Omental fat pad (tissue), 4 donors: ENCODE measurements around the gene TMCC1. TPM values are rescaled to one million over a fixed set of nuclear protein-coding genes. Genes with fewer than 3 reads are reported as not detected.

Source experiments
- ATAC-seq: fragments of 150-250 bp; one replicate; pipeline ENCODE4 v1.9.1; 2016; ENCODE audit warnings: mild to moderate bottlenecking, moderate library complexity; ENCODE audit not compliant: low FRiP score
- DNase-seq: peaks from one replicate; pipeline ENCODE4 v3.0.0-alpha.2; 2019; ENCODE audit warnings: low spot score
- total RNA-seq, 4 donors: library from RNA; depleted of rRNA; stranded (reverse); fragments of >200 nt; gene quantifications; one replicate each; pipeline ENCODE4 v1.1.0, GENCODE V29; 2016
- TF ChIP-seq, protein P1 (sequence below), 3 donors: fragments of 450-650 bp; IDR thresholded peaks; one replicate each; pipeline ENCODE4 v1.5.1; 2016 to 2017; ENCODE audit warnings: antibody characterized with exemption in 3 of 3, mild to moderate bottlenecking in 3 of 3, moderate library complexity in 2 of 3

TMCC1 gene
- total RNA-seq, 4 donors from 2014 or later = 14.6 to 33.5 (median 23.2) TPM

DNA sequence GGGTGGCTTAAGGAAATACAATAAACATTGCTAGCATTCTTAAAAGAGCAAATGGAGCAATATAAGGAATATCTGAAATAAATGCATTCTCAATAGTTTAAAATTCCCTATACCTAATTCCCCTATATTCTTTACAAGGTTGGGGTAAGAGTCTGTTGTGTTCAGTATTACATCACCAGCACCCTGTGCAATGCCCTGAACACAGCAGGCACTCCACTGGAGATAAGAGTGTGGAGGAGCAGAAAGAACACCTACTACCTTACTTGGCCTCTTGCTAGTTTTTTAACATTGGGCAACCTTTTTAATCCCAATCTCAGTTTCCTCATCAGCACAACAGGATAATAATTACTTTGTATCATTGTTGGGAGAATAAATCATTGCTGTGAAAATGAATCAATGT, 146.9 kb downstream of the TMCC1 start:
- TF ChIP-seq, protein P1, sequence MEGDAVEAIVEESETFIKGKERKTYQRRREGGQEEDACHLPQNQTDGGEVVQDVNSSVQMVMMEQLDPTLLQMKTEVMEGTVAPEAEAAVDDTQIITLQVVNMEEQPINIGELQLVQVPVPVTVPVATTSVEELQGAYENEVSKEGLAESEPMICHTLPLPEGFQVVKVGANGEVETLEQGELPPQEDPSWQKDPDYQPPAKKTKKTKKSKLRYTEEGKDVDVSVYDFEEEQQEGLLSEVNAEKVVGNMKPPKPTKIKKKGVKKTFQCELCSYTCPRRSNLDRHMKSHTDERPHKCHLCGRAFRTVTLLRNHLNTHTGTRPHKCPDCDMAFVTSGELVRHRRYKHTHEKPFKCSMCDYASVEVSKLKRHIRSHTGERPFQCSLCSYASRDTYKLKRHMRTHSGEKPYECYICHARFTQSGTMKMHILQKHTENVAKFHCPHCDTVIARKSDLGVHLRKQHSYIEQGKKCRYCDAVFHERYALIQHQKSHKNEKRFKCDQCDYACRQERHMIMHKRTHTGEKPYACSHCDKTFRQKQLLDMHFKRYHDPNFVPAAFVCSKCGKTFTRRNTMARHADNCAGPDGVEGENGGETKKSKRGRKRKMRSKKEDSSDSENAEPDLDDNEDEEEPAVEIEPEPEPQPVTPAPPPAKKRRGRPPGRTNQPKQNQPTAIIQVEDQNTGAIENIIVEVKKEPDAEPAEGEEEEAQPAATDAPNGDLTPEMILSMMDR (IDR thresholded peaks at IDR 0.05) = no peak

DNA sequence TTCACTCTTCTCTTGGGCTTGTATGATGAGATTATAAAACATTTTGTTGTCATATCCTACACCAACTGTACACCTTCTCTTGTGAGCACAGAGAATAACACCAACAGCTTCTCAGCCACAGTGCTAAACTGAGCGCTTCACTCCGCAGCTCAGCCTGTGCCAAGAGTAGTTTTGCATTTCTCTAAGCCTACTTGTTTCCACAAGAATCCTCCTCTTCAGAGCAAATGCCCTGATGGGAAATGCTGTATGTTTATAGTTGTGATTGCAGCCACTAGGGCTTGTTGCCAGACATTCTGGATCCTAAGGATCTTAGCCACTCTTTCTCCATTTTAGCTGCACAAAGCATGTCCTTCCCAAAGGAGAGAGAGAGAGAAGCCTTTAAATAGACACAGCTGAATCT, 148.3 kb downstream of the TMCC1 start:
- ATAC-seq (no peak), DNase-seq (no peak)
- TF ChIP-seq, protein P1 (IDR thresholded peaks at IDR 0.05) = no peak

More for the DNA sequence above, 146.9 kb downstream of the TMCC1 start:
- DNase-seq (no peak), ATAC-seq (no peak)

DNA sequence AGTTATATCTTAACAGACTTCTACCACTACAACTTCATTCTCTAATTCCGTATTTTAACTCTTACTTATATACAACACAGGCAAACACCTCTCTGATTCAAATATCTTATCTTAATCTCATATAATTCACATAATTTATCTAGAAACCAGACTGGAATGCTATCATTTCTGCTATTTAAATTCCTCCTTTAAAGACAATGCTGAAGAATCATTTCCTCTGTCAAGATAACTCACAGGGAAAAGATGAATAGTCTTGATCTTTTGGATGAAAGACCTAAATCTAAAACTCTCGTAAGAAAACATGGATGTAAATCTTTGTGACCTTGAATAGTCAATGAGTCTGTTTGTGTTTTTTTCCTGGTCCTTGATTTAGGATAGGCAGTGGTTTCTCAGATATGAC, 151.7 kb downstream of the TMCC1 start:
- TF ChIP-seq, protein P1 (IDR thresholded peaks at IDR 0.05) = no peak
- no peak for ATAC-seq
- no peak for DNase-seq

DNA sequence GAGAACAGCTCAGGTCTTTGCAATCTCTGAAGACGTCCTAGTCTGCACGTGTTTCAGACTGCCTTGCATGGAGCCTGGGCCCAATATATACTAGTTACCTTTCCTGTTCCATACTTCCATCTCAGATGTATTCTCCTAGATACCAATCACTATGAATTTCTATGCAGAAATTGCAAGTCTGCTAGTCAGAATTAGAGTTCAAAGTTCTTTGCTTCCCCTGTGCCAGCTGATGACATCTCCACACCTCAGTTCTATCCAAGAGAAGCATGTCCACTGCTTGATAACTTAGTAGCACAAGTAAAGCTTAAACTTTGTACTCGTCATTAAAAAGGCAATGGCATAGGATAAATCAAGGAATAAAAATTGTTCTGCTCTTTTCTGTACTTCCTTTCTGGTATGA, 153.4 kb downstream of the TMCC1 start:
- TF ChIP-seq, protein P1 (IDR thresholded peaks at IDR 0.05) = no peak
- no peak for DNase-seq
- ATAC-seq = no peak

DNA sequence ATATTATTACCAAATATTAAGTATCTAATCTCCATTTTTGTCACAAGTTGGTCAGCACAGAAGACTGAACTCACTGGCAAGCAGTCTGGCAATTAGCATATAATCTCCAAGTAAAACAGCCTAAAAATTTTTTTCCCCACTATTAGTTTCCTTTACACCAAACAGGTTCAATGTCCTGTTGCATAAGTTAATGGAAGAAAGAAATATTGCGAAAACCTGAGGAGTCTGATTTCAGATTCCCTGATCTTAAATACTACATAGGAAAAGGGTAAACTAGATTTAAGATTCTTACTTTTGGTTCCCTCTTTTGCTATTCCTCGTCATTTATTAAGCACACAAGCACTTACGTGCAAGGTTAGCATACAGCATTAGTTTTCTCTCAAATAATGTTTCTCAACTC, 153.9 kb downstream of the TMCC1 start:
- no peak for ATAC-seq
- TF ChIP-seq, protein P1 (IDR thresholded peaks at IDR 0.05) = no peak

DNA sequence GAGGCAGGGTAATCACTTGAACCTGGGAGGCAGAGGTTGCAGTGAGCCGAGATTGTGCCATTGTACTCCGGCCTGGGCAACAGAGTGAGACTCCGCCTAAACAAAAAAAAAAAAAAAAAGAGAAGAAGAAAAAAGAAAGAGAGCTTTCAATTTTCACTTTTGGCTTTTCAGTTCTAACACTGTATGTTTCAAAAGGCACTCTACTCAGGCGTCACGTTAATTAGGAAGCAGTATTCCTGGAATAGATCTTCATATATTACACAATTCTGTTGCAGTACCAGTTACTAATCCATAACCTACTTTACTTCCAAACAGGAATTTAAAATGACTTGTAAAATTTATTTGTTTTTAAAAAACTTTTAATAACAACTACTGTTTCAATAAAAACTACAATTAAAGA, 155.3 kb downstream of the TMCC1 start:
- TF ChIP-seq, protein P1 (IDR thresholded peaks at IDR 0.05) = no peak
- DNase-seq (no peak), ATAC-seq (no peak)

More for the DNA sequence above, 153.9 kb downstream of the TMCC1 start:
- DNase-seq = no peak

DNA sequence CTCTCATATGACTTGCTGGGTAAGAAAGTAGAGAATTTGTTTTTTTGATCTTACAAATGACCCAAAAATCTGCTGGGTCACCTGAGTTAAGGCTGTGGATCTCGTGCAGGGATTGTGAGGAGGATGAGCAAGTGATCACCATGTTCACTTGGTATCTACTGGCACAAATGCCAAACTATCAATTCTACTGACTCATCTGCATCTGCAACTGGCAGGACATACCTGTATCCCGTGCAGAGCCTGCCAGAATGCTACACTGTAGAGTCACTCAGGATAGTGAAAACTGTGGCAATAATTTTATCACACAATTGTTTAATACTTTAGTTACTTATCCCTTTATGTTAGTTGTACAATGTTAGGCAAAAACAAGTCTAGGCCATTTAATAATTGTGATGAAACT, 157.4 kb downstream of the TMCC1 start:
- TF ChIP-seq, protein P1 (IDR thresholded peaks at IDR 0.05) = no peak
- no peak for DNase-seq
- no peak for ATAC-seq
